ENCODE data around the gene DCUN1D1. TPM values are rescaled to one million over a fixed set of nuclear protein-coding genes. Genes with fewer than 3 reads are reported as not detected.

The DCUN1D1 gene
- total and polyA plus RNA-seq, 2 of the 8 experiments (the other 6 are each of a cell fraction or from before 2014, with no cell fraction given) = 6.8 to 70.3 TPM

- TF ChIP-seq, protein P1, sequence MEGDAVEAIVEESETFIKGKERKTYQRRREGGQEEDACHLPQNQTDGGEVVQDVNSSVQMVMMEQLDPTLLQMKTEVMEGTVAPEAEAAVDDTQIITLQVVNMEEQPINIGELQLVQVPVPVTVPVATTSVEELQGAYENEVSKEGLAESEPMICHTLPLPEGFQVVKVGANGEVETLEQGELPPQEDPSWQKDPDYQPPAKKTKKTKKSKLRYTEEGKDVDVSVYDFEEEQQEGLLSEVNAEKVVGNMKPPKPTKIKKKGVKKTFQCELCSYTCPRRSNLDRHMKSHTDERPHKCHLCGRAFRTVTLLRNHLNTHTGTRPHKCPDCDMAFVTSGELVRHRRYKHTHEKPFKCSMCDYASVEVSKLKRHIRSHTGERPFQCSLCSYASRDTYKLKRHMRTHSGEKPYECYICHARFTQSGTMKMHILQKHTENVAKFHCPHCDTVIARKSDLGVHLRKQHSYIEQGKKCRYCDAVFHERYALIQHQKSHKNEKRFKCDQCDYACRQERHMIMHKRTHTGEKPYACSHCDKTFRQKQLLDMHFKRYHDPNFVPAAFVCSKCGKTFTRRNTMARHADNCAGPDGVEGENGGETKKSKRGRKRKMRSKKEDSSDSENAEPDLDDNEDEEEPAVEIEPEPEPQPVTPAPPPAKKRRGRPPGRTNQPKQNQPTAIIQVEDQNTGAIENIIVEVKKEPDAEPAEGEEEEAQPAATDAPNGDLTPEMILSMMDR (IDR thresholded peaks at IDR 0.05; ENCODE audit: control extremely low read depth in 1 of 3, insufficient read depth in 1 of 3, low read depth in 1 of 3, low read length in 3 of 3) = no peak
These were observed 48.1 kb upstream of the DCUN1D1 start (continued) for GRCh38 chr3:183028416-183028815.
